GM12878 (cell line): ENCODE measurements around the gene TEX261. TPM values are rescaled to one million over a fixed set of nuclear protein-coding genes. Genes with fewer than 3 reads are reported as not detected.

Experiments
- ATAC-seq: fragments of 200-7000 bp; cut with Tn5 transposase; 3 replicates; pipeline ENCODE4 v1.9.1; 2020; ENCODE audit warnings: mild to moderate bottlenecking, moderate library complexity
- BruUV-seq: library from RNA; stranded (reverse); fragments of 400-500 nt; replicated peaks from 2 replicates; lab custom pipeline; 2021; lab: Mats Ljungman, UMichigan
- CTCF ChIA-PET: fragments of 300-600 bp; sonication (Branson Sonifier 250); formaldehyde crosslinking; extraction: SDS; loops from one replicate; lab custom pipeline; 2021; ENCODE audit warnings: inconsistent platforms; lab: Yijun Ruan, JAX
- POLR2A ChIA-PET: fragments of 350-600 bp; formaldehyde crosslinking; extraction: SDS; loops from one replicate; lab custom pipeline; 2021; ENCODE audit warnings: inconsistent platforms; lab: Charles Lee
- RAD21 ChIA-PET: fragments of 300-600 bp; sonication (Branson Sonifier 250); formaldehyde crosslinking; loops from one replicate; lab custom pipeline; 2023; ENCODE audit warnings: antibody characterized with exemption; ENCODE audit not compliant: unreplicated experiment; lab: Charles Lee
- SMC1A ChIA-PET: fragments of 300-600 bp; sonication (Branson Sonifier 250); formaldehyde crosslinking; loops from one replicate; lab custom pipeline; 2023; ENCODE audit not compliant: unreplicated experiment, uncharacterized antibody; lab: Charles Lee
- DNase-seq: peaks from one replicate; pipeline ENCODE4 v3.0.0-alpha.2; 2011; ENCODE audit warnings: low read depth, low spot score
- FAIRE-seq: peaks from 3 replicates; lab custom pipeline; 2011; peaks lifted over from hg19 to GRCh38; lab: Jason Lieb, UNC
- H2AFZ ChIP-seq: 2 replicates; pipeline ENCODE4 v1.6.0; 2011; ENCODE audit warnings: low read depth, low read length, control low read depth; ENCODE audit not compliant: control insufficient read depth
- H3K27ac ChIP-seq: 2 replicates; pipeline ENCODE4 v1.5.1; 2011; ENCODE audit warnings: control low read depth; ENCODE audit not compliant: control insufficient read depth, insufficient read depth
- H3K27me3 ChIP-seq, 2 experiments: replicated peaks in 1 of 2; 2 replicates each; pipeline versions ENCODE4 v1.6.0 to v1.6.1; 2011; ENCODE audit warnings: low read length in 1 of 2; ENCODE audit not compliant: control insufficient read depth in 2 of 2, insufficient read depth in 2 of 2
- H3K36me3 ChIP-seq, 2 experiments: 2 replicates each; pipeline ENCODE4 v1.5.1; 2011; ENCODE audit warnings: low read length in 1 of 2; ENCODE audit not compliant: control insufficient read depth in 2 of 2, insufficient read depth in 2 of 2
- H3K4me1 ChIP-seq: 2 replicates; pipeline ENCODE4 v1.6.1; 2011; ENCODE audit warnings: mild to moderate bottlenecking, low read length, moderate library complexity, mixed read lengths; ENCODE audit not compliant: control insufficient read depth, insufficient read depth
- H3K4me2 ChIP-seq: 2 replicates; pipeline ENCODE4 v1.6.0; 2011; ENCODE audit warnings: control low read depth; ENCODE audit not compliant: control insufficient read depth, insufficient read depth
- H3K4me3 ChIP-seq: fragments of 200-600 bp; sonication (generic); 2 replicates; pipeline ENCODE4 v1.5.1; 2016
- H3K79me2 ChIP-seq: 2 replicates; pipeline ENCODE4 v1.6.0; 2011; ENCODE audit warnings: low read length; ENCODE audit not compliant: control insufficient read depth, insufficient read depth
- H3K9ac ChIP-seq: 2 replicates; pipeline ENCODE4 v1.8.0; 2011; ENCODE audit warnings: low read length, control low read depth, mixed read lengths; ENCODE audit not compliant: control insufficient read depth, insufficient read depth
- H3K9me3 ChIP-seq: replicated peaks from 3 replicates; pipeline ENCODE4 v1.5.1; 2011; ENCODE audit warnings: mild to moderate bottlenecking, low read length; ENCODE audit not compliant: control insufficient read depth, insufficient read depth
- H4K20me1 ChIP-seq: 2 replicates; pipeline ENCODE4 v1.6.0; 2011; ENCODE audit not compliant: control insufficient read depth, insufficient read depth
- ATF3 ChIP-seq: IDR thresholded peaks from 2 replicates; pipeline ENCODE4 v1.6.1; 2011; ENCODE audit warnings: low read depth, mild to moderate bottlenecking, low read length, moderate library complexity, borderline replicate concordance; ENCODE audit errors: extremely low read depth
- EED ChIP-seq: sonication (generic); IDR thresholded peaks from 2 replicates; pipeline ENCODE4 v1.6.1; 2016; ENCODE audit warnings: antibody characterized with exemption, low read depth
- NFXL1 ChIP-seq: fragments of 450-650 bp; IDR thresholded peaks from 2 replicates; pipeline ENCODE4 v1.6.1; 2017; ENCODE audit warnings: antibody characterized with exemption, mild to moderate bottlenecking, borderline replicate concordance
- ZNF384 ChIP-seq: IDR thresholded peaks from 2 replicates; pipeline ENCODE4 v1.6.1; 2012; ENCODE audit warnings: low read depth, mild to moderate bottlenecking, low read length, improper control_type of control experiment, borderline replicate concordance
- WGBS: methylation state at CpG from one replicate; pipeline ENCODE4 v1.1.6; 2016; ENCODE audit warnings: low lambda C conversion rate; ENCODE audit not compliant: insufficient replicate concordance, insufficient coverage; ENCODE audit errors: missing lambda C conversion rate; 5-methylcytosine and 5-hydroxymethylcytosine counted together
- in situ Hi-C: fragments of 300-500 bp; cut with MboI; formaldehyde crosslinking; loops from 9 replicates; pipeline ENCODE4 v1.14.3; 2018; ENCODE audit warnings: mixed read lengths
- intact Hi-C: fragments of 100-400 bp; cut with micrococcal nuclease; formaldehyde crosslinking; loops from one replicate; pipeline ENCODE4 v1.14.2; 2022; ENCODE audit not compliant: unreplicated experiment
- polyA plus RNA-seq, 11 experiments: library from polyadenylated mRNA; depleted of rRNA in 4 of 11; unstranded in 6 of 11; stranded (reverse) in 5 of 11; fragments of >200 nt; fragmentation: Nextera tagmentation in 4 of 11; fragmentation: Illumina TruSeq in 1 of 11; extraction: Ambion mirVana in 4 of 11; extraction: Trizol in 1 of 11; gene quantifications; 1 replicate in 1 of 11; 2 replicates in 10 of 11; pipeline versions ENCODE4 v1.2.1 to v1.2.3, GENCODE V29; 2011 to 2016; ENCODE audit warnings: inconsistent platforms in 2 of 11, missing spikeins in 2 of 11, low read depth in 1 of 11
- total RNA-seq, 4 experiments: library from RNA; depleted of rRNA in 3 of 4; stranded (reverse); fragments of >200 nt in 3 of 4; fragmentation: Illumina TruSeq in 1 of 4; extraction: Trizol in 1 of 4; gene quantifications; 2 replicates each; pipeline versions ENCODE4 v1.2.1 to v1.2.3, GENCODE V29; 2013 to 2021

Gene TEX261
- total and polyA plus RNA-seq, 10 of the 15 experiments (the other 5 are each of a cell fraction or from before 2014, with no cell fraction given): 5.5 to 75.6 (median 40.3) TPM

GRCh38 chr2:70988726-70989648 is 5.7 kb downstream of the TEX261 start:
- CTCF ChIA-PET: interaction anchor here (0.6 to 1.3 kb wide), 3 partner anchors 12 to 41 kb away, joined by 3 to 4 read pairs (median 3); no protein-coding TSS in a partner anchor
- in situ Hi-C loops: no loop called here
- POLR2A ChIA-PET: no interaction called here
- no peak overlapping the region for H3K4me3 ChIP-seq
- no TSS peak for BruUV-seq
- DNase-seq (no peak), ATAC-seq (no peak)
- H3K27ac ChIP-seq: no peak overlapping the region
- no peak for TF ChIP-seq NFXL1
- TF ChIP-seq EED: no peak
- TF ChIP-seq, all 136 proteins: peak for 0
- no peaks in the 10 kb centered on the region for H4K20me1 ChIP-seq
- peaks cover 11% of the 10 kb centered on the region for H3K79me2 ChIP-seq
- peaks cover 9% of the 10 kb centered on the region for H3K4me1 ChIP-seq
- RAD21 ChIA-PET: no interaction called here
- intact Hi-C loops: no loop called here
- no peak overlapping the region for H3K9ac ChIP-seq
- WGBS: 92% methylated on average over 16 of the region's 16 CpGs
- peaks cover 7 to 18% of the 10 kb centered on the region in 2 experiments for H3K36me3 ChIP-seq
- H3K4me2 ChIP-seq: no peak overlapping the region
- H2AFZ ChIP-seq: no peak overlapping the region
- SMC1A ChIA-PET: no interaction called here
- H3K27me3 ChIP-seq: no peaks in the 10 kb centered on the region
- H3K9me3 ChIP-seq: no peaks in the 10 kb centered on the region
- FAIRE-seq: no peak

- Histone ChIP-seq H3K4me3 (no peak overlapping the region), H4K20me1 (no peaks in the 10 kb centered on the region), H2AFZ (no peak overlapping the region), H3K27me3 (no peaks in the 10 kb centered on the region), H3K4me1 (peaks cover 4% of the 10 kb centered on the region), H3K4me2 (no peak overlapping the region), H3K9ac (no peak overlapping the region), H3K36me3 (peaks cover 7 to 24% of the 10 kb centered on the region in 2 experiments), H3K9me3 (no peaks in the 10 kb centered on the region), H3K79me2 (peaks cover 3% of the 10 kb centered on the region), H3K27ac (no peak overlapping the region)
- BruUV-seq: no TSS peak
- no peak for ATAC-seq
- WGBS: 92% methylated on average over 4 of the region's 4 CpGs
- ChIA-PET POLR2A (no interaction called here), SMC1A (no interaction called here), RAD21 (no interaction called here), CTCF (no interaction called here)
- in situ Hi-C loops (no loop called here), intact Hi-C loops (no loop called here)
- TF ChIP-seq ZNF384 (no peak), ATF3 (no peak)
- FAIRE-seq: no peak
- no peak for DNase-seq
These were observed 6.5 kb downstream of the TEX261 start for GRCh38 chr2:70988151-70988550.
